HG03342 (cell line): ENCODE measurements around the gene LRRC36.

ENCODE experiments used
- ATAC-seq: cut with Tn5 transposase; IDR thresholded peaks from one replicate; pipeline ENCODE4 v1.9.1; 2021; ENCODE audit warnings: mild to moderate bottlenecking, moderate library complexity; ENCODE audit not compliant: unreplicated experiment

LRRC36 gene

GRCh38 chr16:67326472-67327309 is at the start of gene LRRC36, which contains the start of gene KCTD19:
LRRC36 (plus strand) TSS chr16:67326815; CDS start chr16:67326863, 48 bp downstream.
KCTD19 (minus strand) TSS chr16:67326741; CDS start chr16:67326707, 34 bp downstream.
- ATAC-seq: no peak

GRCh38 chr16:67277294-67277998 is 49.2 kb upstream of the LRRC36 start:
- ATAC-seq: no peak

- no peak for ATAC-seq
These were observed 48.4 kb upstream of the LRRC36 start for GRCh38 chr16:67277999-67278772.

- ATAC-seq: peak; percentile 27
These were observed 47.8 kb upstream of the LRRC36 start for GRCh38 chr16:67278773-67279295.

- ATAC-seq: peak; percentile 85
These were observed 47.1 kb upstream of the LRRC36 start, which contains the start of gene PLEKHG4 for GRCh38 chr16:67279296-67280089. PLEKHG4 (plus strand) TSS chr16:67279532; CDS start chr16:67280045, 513 bp downstream.

- no peak for ATAC-seq
These were observed 46.3 kb upstream of the LRRC36 start for GRCh38 chr16:67280090-67281015.

GRCh38 chr16:67281536-67282446 is 44.8 kb upstream of the LRRC36 start:
- no peak for ATAC-seq

GRCh38 chr16:67282447-67282805 is 44.2 kb upstream of the LRRC36 start:
- ATAC-seq: no peak

- no peak for ATAC-seq
These were observed 43.4 kb upstream of the LRRC36 start for GRCh38 chr16:67283039-67283825.

- ATAC-seq: no peak
These were observed 42.6 kb upstream of the LRRC36 start for GRCh38 chr16:67283826-67284555.

GRCh38 chr16:67284699-67285646 is 41.6 kb upstream of the LRRC36 start:
- no peak for ATAC-seq

- no peak for ATAC-seq
These were observed 40.0 kb upstream of the LRRC36 start for GRCh38 chr16:67286441-67287235.

GRCh38 chr16:67287960-67288359 is 38.7 kb upstream of the LRRC36 start:
- ATAC-seq: no peak

GRCh38 chr16:67291461-67291860 is 35.2 kb upstream of the LRRC36 start:
- ATAC-seq: no peak
